ENCODE measurements around the gene CSMD2.
A peak's percentile ranks its signal among the peaks of the same experiment; 100 is the strongest.

CSMD2 gene

DNA sequence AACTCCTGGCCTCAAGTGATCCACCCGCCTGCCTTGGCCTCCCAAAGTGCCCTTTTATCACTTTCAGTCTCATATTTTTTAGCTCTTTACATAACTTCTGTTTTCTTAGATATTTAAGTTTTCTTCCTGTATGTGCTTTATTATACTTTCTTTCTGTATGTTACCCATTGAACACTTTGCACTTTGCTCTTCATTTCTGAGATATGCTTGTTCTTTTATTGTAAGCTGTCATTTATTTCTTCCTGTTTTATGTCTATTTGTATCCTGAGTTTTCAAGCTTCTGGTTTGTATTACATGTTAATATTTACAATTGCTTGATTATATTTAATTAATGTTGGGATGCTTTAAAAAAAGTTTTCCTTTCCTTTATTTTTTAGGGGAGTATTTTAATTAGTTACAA lies 656.9 kb downstream of the CSMD2 start:
- H3K27ac ChIP-seq (ENCODE audit: low read depth, low read length), result no peak overlapping the region

DNA sequence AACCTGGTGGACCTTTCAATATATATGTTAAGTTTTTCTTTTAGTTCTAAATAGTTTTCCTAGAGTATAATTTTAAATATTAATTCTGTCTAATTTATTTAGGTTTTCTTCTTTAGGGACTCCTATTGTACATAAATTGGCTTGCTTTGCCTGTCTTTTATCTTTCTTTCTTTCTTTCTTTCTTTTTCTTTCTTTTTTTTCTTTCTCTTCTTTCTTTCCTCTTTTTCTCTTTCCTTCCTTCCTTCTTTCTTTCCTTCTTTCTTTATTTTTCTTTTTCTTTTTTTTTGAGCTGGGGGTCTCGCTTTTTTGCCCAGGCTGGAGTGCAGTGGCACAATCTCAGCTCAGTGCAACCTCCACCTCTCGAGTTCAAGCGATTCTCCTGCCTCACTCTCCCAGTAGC lies 657.4 kb downstream of the CSMD2 start:
- Histone ChIP-seq H3K4me3 (ENCODE audit: low read depth in 1 of 2, low read length in 2 of 2) (no peak overlapping the region), H3K9ac (ENCODE audit: low read length) (no peak overlapping the region), H3K27ac (ENCODE audit: low read depth, low read length) (no peak overlapping the region), H3K27me3 (ENCODE audit: control insufficient read depth in 1 of 2, insufficient read depth in 2 of 2, low read length in 2 of 2) (no peaks in the 10 kb centered on the region), H3K4me1 (ENCODE audit: insufficient read depth, low read length) (no peaks in the 10 kb centered on the region), H3K9me3 (ENCODE audit: low read length) (no peaks in the 10 kb centered on the region), H3K36me3 (ENCODE audit: insufficient read depth, low read length) (no peaks in the 10 kb centered on the region)

More for the DNA sequence above, 656.9 kb downstream of the CSMD2 start:
- Histone ChIP-seq H3K27me3 (ENCODE audit: control insufficient read depth in 1 of 2, insufficient read depth in 2 of 2, low read length in 2 of 2) (no peaks in the 10 kb centered on the region), H3K36me3 (ENCODE audit: insufficient read depth, low read length) (no peaks in the 10 kb centered on the region), H3K9ac (ENCODE audit: low read length) (no peak overlapping the region), H3K4me3 (ENCODE audit: low read depth in 1 of 2, low read length in 2 of 2) (no peak overlapping the region), H3K4me1 (ENCODE audit: insufficient read depth, low read length) (no peaks in the 10 kb centered on the region), H3K9me3 (ENCODE audit: low read length) (no peaks in the 10 kb centered on the region)

DNA sequence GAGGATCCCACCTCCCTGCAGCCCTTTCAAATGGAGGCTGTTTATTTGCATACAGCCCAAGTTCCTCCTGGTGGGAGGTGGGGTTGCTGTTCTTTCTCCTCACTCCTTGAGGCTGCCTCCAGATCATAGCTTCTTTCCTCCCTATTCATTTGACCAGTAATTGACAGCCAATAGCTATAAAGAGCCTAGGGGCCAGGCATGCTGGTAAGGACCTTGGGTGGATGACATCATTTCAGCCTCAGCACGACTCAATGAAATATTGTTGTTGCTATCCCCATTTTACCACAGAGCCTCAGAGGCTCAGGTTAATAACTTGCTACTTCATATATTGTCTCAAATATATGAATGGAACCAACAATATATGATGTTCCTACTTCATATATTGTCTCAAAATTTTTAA lies 661.5 kb downstream of the CSMD2 start:
- no peaks in the 10 kb centered on the region for H3K4me1 ChIP-seq (ENCODE audit: insufficient read depth, low read length)
- H3K27me3 ChIP-seq (ENCODE audit: control insufficient read depth in 1 of 2, insufficient read depth in 2 of 2, low read length in 2 of 2), result no peaks in the 10 kb centered on the region
- H3K9ac ChIP-seq (ENCODE audit: low read length), result no peak overlapping the region
- no peak overlapping the region for H3K27ac ChIP-seq (ENCODE audit: low read depth, low read length)
- H3K36me3 ChIP-seq (ENCODE audit: insufficient read depth, low read length), result no peaks in the 10 kb centered on the region
- H3K9me3 ChIP-seq (ENCODE audit: low read length), result no peaks in the 10 kb centered on the region
- no peak overlapping the region for H3K4me3 ChIP-seq (ENCODE audit: low read depth in 1 of 2, low read length in 2 of 2)

DNA sequence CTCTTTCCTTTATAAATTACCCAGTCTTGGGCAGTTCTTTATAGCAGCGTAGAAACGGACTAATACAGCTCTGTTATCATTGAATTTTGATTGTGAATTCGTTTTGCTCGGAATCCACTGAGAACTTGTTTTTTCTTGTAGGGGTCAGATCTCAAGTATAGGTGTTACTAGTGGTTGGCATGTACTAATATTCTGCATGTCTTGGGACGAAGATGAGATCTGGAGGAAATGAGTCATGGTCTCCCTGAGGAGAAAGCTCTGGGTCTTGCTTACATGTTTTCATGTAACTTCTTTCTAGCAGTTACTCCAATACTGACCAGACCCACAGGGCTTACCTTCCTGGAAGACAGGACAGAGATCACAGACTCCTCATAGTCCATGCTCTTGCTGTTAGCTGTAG lies 662.3 kb downstream of the CSMD2 start:
- no peaks in the 10 kb centered on the region for H3K27me3 ChIP-seq (ENCODE audit: control insufficient read depth in 1 of 2, insufficient read depth in 2 of 2, low read length in 2 of 2)
- H3K9ac ChIP-seq (ENCODE audit: low read length), result no peak overlapping the region
- H3K36me3 ChIP-seq (ENCODE audit: insufficient read depth, low read length), result no peaks in the 10 kb centered on the region
- H3K4me1 ChIP-seq (ENCODE audit: insufficient read depth, low read length), result no peaks in the 10 kb centered on the region
- H3K4me3 ChIP-seq (ENCODE audit: low read depth in 1 of 2, low read length in 2 of 2), result no peak overlapping the region
- H3K9me3 ChIP-seq (ENCODE audit: low read length), result no peaks in the 10 kb centered on the region
- H3K27ac ChIP-seq (ENCODE audit: low read depth, low read length), result no peak overlapping the region

DNA sequence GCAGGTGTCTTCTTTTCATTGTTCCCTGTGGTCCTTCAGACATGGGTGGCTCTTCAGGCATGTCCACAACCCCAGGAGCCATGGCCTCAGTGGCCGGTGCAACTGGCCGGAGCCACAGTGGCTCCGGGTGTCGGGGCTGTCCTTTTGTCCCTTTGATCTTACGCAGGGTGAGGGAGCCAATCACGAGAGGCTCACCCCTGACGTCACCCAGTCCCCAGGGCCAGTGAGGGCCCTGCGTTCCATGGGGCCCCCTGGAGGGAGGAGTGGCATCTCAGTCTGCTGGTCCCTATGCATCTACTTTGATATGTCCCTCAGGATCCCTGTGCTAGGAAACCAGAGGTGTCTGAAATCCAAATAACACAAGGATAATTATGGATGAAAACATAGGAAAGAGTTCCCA lies 663.3 kb downstream of the CSMD2 start:
- no peak overlapping the region for H3K9ac ChIP-seq (ENCODE audit: low read length)

DNA sequence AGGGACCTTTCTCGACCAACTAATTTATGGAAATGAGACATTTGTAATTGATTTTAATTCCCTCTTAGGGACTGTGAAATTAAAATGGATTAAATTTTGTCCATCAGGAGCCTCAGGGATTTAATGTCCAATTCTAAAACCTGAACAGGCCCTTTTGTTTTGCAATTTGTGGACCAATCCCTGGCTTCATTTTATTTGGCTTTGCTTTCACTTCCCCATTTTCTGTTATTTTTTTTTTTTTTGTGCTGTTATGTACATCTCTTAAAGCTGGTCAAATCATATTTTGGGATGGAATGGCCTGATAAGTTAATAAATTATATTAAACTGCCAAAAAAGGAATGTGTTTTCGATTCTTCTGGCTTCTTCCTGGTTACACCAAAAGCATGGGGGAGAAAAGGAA lies 663.7 kb downstream of the CSMD2 start:
- H3K27ac ChIP-seq (ENCODE audit: low read depth, low read length), result no peak overlapping the region
- H3K36me3 ChIP-seq (ENCODE audit: insufficient read depth, low read length), result no peaks in the 10 kb centered on the region
- H3K4me3 ChIP-seq (ENCODE audit: low read depth in 1 of 2, low read length in 2 of 2), result no peak overlapping the region
- H3K4me1 ChIP-seq (ENCODE audit: insufficient read depth, low read length), result no peaks in the 10 kb centered on the region
- peaks cover 6% of the 10 kb centered on the region for H3K9me3 ChIP-seq (ENCODE audit: low read length)
- H3K27me3 ChIP-seq (ENCODE audit: control insufficient read depth in 1 of 2, insufficient read depth in 2 of 2, low read length in 2 of 2), result no peaks in the 10 kb centered on the region
- no peak overlapping the region for H3K9ac ChIP-seq (ENCODE audit: low read length)

More for the DNA sequence above, 663.3 kb downstream of the CSMD2 start:
- Histone ChIP-seq H3K36me3 (ENCODE audit: insufficient read depth, low read length) (no peaks in the 10 kb centered on the region), H3K4me1 (ENCODE audit: insufficient read depth, low read length) (no peaks in the 10 kb centered on the region), H3K27me3 (ENCODE audit: control insufficient read depth in 1 of 2, insufficient read depth in 2 of 2, low read length in 2 of 2) (no peaks in the 10 kb centered on the region), H3K4me3 (ENCODE audit: low read depth in 1 of 2, low read length in 2 of 2) (no peak overlapping the region), H3K27ac (ENCODE audit: low read depth, low read length) (no peak overlapping the region), H3K9me3 (ENCODE audit: low read length) (peaks cover 4% of the 10 kb centered on the region)

DNA sequence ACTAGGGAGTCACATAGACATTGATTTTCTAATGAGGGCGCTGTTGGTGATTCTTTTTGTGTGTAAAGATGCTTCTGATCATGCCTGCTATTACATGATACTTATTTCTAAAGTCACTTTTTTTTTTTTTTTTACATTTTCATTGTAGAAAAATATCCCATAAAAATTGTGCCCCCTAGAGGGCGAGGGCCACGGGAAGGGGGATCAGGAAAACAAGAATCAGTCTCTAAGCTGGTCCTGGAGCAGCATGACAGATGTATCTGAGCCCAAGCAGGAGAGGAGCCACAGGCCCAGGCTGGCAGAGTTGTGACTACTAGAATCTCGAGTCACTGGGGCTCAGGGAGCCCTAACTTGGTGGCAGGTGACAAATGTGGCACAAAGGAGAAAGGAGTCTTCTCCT lies 664.5 kb downstream of the CSMD2 start:
- H3K36me3 ChIP-seq (ENCODE audit: insufficient read depth, low read length), result no peaks in the 10 kb centered on the region
- no peaks in the 10 kb centered on the region for H3K27me3 ChIP-seq (ENCODE audit: control insufficient read depth in 1 of 2, insufficient read depth in 2 of 2, low read length in 2 of 2)
- H3K9me3 ChIP-seq (ENCODE audit: low read length), result peaks cover 11% of the 10 kb centered on the region
- H3K9ac ChIP-seq (ENCODE audit: low read length), result no peak overlapping the region
- H3K27ac ChIP-seq (ENCODE audit: low read depth, low read length), result no peak overlapping the region
- no peak overlapping the region for H3K4me3 ChIP-seq (ENCODE audit: low read depth in 1 of 2, low read length in 2 of 2)
- H3K4me1 ChIP-seq (ENCODE audit: insufficient read depth, low read length), result no peaks in the 10 kb centered on the region

DNA sequence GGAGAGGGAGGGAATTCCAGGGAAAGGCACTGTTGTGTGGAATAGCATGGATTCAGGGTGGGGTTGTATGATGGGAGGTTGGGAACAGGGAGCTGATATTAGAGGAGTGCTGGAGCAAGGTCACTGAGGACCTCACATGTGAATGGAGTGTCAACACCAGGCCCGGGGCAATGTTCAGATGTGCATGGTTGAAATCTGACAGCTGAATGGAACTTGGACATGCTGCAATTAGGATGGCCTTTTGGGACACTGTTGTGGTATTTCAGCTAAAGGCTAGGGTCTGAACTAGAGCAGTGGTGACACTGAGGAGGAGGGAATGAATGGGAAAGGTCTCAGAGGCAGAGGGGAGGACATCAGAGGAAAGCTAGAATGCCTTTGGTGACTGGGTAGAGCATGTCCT lies 667.6 kb downstream of the CSMD2 start:
- Histone ChIP-seq H3K9ac (ENCODE audit: low read length) (no peak overlapping the region), H3K36me3 (ENCODE audit: insufficient read depth, low read length) (peaks cover 24% of the 10 kb centered on the region), H3K27ac (ENCODE audit: low read depth, low read length) (no peak overlapping the region), H3K9me3 (ENCODE audit: low read length) (peaks cover 35% of the 10 kb centered on the region), H3K4me1 (ENCODE audit: insufficient read depth, low read length) (no peaks in the 10 kb centered on the region), H3K4me3 (ENCODE audit: low read depth in 1 of 2, low read length in 2 of 2) (no peak overlapping the region), H3K27me3 (ENCODE audit: control insufficient read depth in 1 of 2, insufficient read depth in 2 of 2, low read length in 2 of 2) (no peaks in the 10 kb centered on the region)

DNA sequence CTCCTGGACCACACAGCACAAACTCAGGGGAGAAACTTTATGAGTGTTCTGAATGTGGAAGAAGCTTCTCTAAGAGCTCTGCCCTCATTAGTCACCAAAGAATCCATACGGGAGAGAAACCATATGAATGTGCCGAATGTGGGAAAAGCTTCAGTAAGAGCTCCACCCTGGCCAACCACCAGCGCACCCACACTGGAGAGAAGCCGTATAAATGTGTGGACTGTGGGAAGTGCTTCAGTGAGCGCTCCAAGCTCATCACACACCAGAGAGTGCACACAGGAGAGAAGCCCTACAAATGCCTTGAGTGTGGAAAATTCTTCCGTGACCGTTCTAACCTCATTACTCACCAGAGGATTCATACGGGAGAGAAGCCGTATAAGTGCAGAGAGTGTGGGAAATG lies 670.1 kb downstream of the CSMD2 start:
- peaks cover 40% of the 10 kb centered on the region for H3K9me3 ChIP-seq (ENCODE audit: low read length)
- peaks cover 47% of the 10 kb centered on the region for H3K36me3 ChIP-seq (ENCODE audit: insufficient read depth, low read length)
- no peak overlapping the region for H3K9ac ChIP-seq (ENCODE audit: low read length)
- H3K27ac ChIP-seq (ENCODE audit: low read depth, low read length), result no peak overlapping the region
- H3K27me3 ChIP-seq (ENCODE audit: control insufficient read depth in 1 of 2, insufficient read depth in 2 of 2, low read length in 2 of 2), result no peaks in the 10 kb centered on the region
- peak overlapping the region; percentile 12 to 35 for H3K4me3 ChIP-seq (ENCODE audit: low read depth in 1 of 2, low read length in 2 of 2)
- H3K4me1 ChIP-seq (ENCODE audit: insufficient read depth, low read length), result no peaks in the 10 kb centered on the region

DNA sequence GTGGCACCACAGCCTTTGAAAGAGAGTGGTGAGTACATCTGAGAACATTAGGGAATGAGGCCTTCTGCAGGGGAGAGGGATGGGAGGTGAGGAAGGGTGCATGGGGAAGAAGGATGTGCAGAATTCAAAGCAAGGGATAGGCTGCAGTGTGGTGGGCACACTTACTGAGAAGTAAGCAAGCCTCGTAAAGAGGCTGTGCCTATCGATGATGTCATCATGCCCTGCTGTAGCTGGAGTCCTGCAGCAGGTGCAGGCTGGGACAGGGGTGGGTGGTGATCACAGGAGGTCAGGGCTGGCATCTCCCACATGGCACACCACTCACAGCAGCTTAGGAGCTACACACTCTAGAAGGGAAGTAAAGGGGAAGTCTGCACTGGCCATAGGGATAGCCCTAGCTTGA lies 676.4 kb downstream of the CSMD2 start:
- no peak overlapping the region for H3K27ac ChIP-seq (ENCODE audit: low read depth, low read length)
- H3K4me1 ChIP-seq (ENCODE audit: insufficient read depth, low read length), result no peaks in the 10 kb centered on the region
- peaks cover 59% of the 10 kb centered on the region for H3K36me3 ChIP-seq (ENCODE audit: insufficient read depth, low read length)

DNA sequence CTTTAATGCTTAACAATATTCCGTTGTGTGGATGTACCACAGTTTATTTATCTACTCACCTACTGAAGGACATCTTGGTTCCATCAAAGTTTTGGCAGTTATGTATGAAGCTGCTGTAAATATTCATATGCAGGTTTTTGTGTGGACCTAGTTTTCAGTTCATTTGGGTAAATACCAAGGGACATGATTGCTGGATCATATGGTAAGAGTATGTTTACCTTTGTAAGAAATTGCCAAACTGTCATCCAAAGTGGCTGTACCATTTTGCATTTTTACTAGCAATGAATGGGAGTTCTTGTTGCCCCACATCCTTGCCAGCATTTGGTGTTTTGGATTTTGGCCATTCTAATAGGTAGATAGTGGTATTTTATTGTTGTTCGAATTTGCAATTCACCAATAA lies 682.6 kb downstream of the CSMD2 start:
- Histone ChIP-seq H3K4me3 (ENCODE audit: low read depth in 1 of 2, low read length in 2 of 2) (no peak overlapping the region), H3K36me3 (ENCODE audit: insufficient read depth, low read length) (peaks cover 30% of the 10 kb centered on the region), H3K9ac (ENCODE audit: low read length) (no peak overlapping the region), H3K27ac (ENCODE audit: low read depth, low read length) (no peak overlapping the region), H3K9me3 (ENCODE audit: low read length) (no peaks in the 10 kb centered on the region), H3K4me1 (ENCODE audit: insufficient read depth, low read length) (no peaks in the 10 kb centered on the region), H3K27me3 (ENCODE audit: control insufficient read depth in 1 of 2, insufficient read depth in 2 of 2, low read length in 2 of 2) (no peaks in the 10 kb centered on the region)

More for the DNA sequence above, 676.4 kb downstream of the CSMD2 start:
- no peak overlapping the region for H3K9ac ChIP-seq (ENCODE audit: low read length)
- no peaks in the 10 kb centered on the region for H3K27me3 ChIP-seq (ENCODE audit: control insufficient read depth in 1 of 2, insufficient read depth in 2 of 2, low read length in 2 of 2)
- H3K4me3 ChIP-seq (ENCODE audit: low read depth in 1 of 2, low read length in 2 of 2), result no peak overlapping the region
- H3K9me3 ChIP-seq (ENCODE audit: low read length), result peaks cover 9% of the 10 kb centered on the region

DNA sequence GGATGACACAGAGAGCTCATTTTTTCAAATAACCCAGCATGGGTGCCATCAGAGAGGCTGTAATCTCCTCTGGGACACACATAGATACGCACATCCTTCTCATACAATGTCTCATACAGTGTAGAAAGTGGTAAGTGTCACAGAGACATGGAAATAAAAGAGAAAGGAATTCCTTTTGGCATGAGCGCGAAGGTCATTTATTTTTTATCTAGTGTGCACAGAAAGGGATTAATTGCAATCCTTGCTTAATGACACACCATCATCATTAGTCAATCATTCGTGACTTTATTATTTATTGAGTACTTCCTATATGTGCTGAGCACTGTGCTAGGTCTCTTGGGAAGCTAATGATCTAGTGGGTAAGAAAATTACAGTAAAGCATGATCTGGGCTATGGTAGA lies 687.6 kb downstream of the CSMD2 start:
- Histone ChIP-seq H3K27me3 (ENCODE audit: control insufficient read depth in 1 of 2, insufficient read depth in 2 of 2, low read length in 2 of 2) (no peaks in the 10 kb centered on the region), H3K27ac (ENCODE audit: low read depth, low read length) (no peak overlapping the region), H3K36me3 (ENCODE audit: insufficient read depth, low read length) (peaks cover 19% of the 10 kb centered on the region), H3K4me3 (ENCODE audit: low read depth in 1 of 2, low read length in 2 of 2) (no peak overlapping the region), H3K9ac (ENCODE audit: low read length) (no peak overlapping the region), H3K9me3 (ENCODE audit: low read length) (no peaks in the 10 kb centered on the region), H3K4me1 (ENCODE audit: insufficient read depth, low read length) (peaks cover 12% of the 10 kb centered on the region)
